GM23338 (cell line): ENCODE measurements around the gene FNDC3B. TPM values are rescaled to one million over a fixed set of nuclear protein-coding genes. Genes with fewer than 3 reads are reported as not detected.

ENCODE experiments used
- ATAC-seq: fragments of 200-7000 bp; cut with Tn5 transposase; 3 replicates; pipeline ENCODE4 v1.9.1; 2020
- DNase-seq: peaks from one replicate; pipeline ENCODE4 v3.0.0-alpha.2; 2015; ENCODE audit warnings: low spot score
- H2AFZ ChIP-seq: fragments of 200-600 bp; sonication (generic); 2 replicates; pipeline ENCODE4 v1.8.0; 2016; ENCODE audit warnings: antibody characterized with exemption, mild to moderate bottlenecking, moderate library complexity
- H3F3A ChIP-seq: fragments of 200-600 bp; sonication (generic); replicated peaks from 2 replicates; pipeline ENCODE4 v1.8.0; 2017; ENCODE audit warnings: antibody characterized with exemption, mixed run types, low read depth
- H3K27ac ChIP-seq: fragments of 200-600 bp; sonication (generic); 2 replicates; pipeline ENCODE4 v1.6.1; 2016; ENCODE audit warnings: low read depth
- H3K27me3 ChIP-seq: fragments of 200-600 bp; sonication (generic); 2 replicates; pipeline ENCODE4 v1.8.0; 2016; ENCODE audit warnings: mild to moderate bottlenecking, mixed run types, moderate library complexity; ENCODE audit not compliant: insufficient read depth
- H3K36me3 ChIP-seq: fragments of 200-600 bp; sonication (generic); 2 replicates; pipeline ENCODE4 v1.8.0; 2016; ENCODE audit warnings: mild to moderate bottlenecking; ENCODE audit not compliant: insufficient read depth
- H3K4me1 ChIP-seq: fragments of 200-600 bp; sonication (generic); 2 replicates; pipeline ENCODE4 v1.8.0; 2016; ENCODE audit warnings: mild to moderate bottlenecking, moderate library complexity; ENCODE audit not compliant: insufficient read depth
- H3K4me2 ChIP-seq: fragments of 200-600 bp; sonication (generic); 2 replicates; pipeline ENCODE4 v1.7.1; 2017; ENCODE audit warnings: mixed run types
- H3K4me3 ChIP-seq: fragments of 200-600 bp; sonication (generic); 2 replicates; pipeline ENCODE4 v1.6.1; 2016; ENCODE audit warnings: mixed run types
- H3K79me2 ChIP-seq: fragments of 200-600 bp; sonication (generic); replicated peaks from 2 replicates; pipeline ENCODE4 v1.8.0; 2017; ENCODE audit warnings: mild to moderate bottlenecking; ENCODE audit not compliant: insufficient read depth
- H3K9me2 ChIP-seq: fragments of 200-600 bp; sonication (generic); 2 replicates; pipeline ENCODE4 v1.8.0; 2017; ENCODE audit not compliant: insufficient read depth
- H4K20me1 ChIP-seq: fragments of 200-600 bp; sonication (generic); replicated peaks from 2 replicates; pipeline ENCODE4 v1.8.0; 2017; ENCODE audit warnings: mild to moderate bottlenecking; ENCODE audit not compliant: insufficient read depth
- H3K27ac Mint-ChIP-seq: 2 replicates; pipeline ENCODE4 v1.8.0; 2020; ENCODE audit warnings: inconsistent platforms, mild to moderate bottlenecking, moderate library complexity, mixed read lengths
- H3K27me3 Mint-ChIP-seq: 3 replicates; pipeline ENCODE4 v1.8.0; 2022; ENCODE audit warnings: low read depth, mild to moderate bottlenecking, moderate library complexity, mixed read lengths, inconsistent platforms; ENCODE audit not compliant: insufficient read depth, poor library complexity
- H3K36me3 Mint-ChIP-seq: 3 replicates; pipeline ENCODE4 v1.8.0; 2021; ENCODE audit warnings: low read depth, mild to moderate bottlenecking, inconsistent platforms, moderate library complexity, mixed read lengths
- H3K4me1 Mint-ChIP-seq: 3 replicates; pipeline ENCODE4 v1.8.0; 2020; ENCODE audit warnings: mild to moderate bottlenecking, inconsistent platforms, mixed read lengths
- H3K4me3 Mint-ChIP-seq: 3 replicates; pipeline ENCODE4 v1.8.0; 2021; ENCODE audit warnings: moderate library complexity, mild to moderate bottlenecking, inconsistent platforms, mixed read lengths
- H3K9me3 Mint-ChIP-seq: 3 replicates; pipeline ENCODE4 v1.8.0; 2020; ENCODE audit warnings: moderate library complexity, mild to moderate bottlenecking, inconsistent platforms, mixed read lengths
- CTCF ChIP-seq, 2 experiments: fragments of 200-600 bp in 1 of 2; sonication (generic) in 1 of 2; conservative IDR thresholded peaks; 2 replicates each; pipeline versions ENCODE4 v1.5.1 to v1.6.1; 2016 to 2017; ENCODE audit warnings: antibody characterized with exemption in 2 of 2, low read depth in 2 of 2, mild to moderate bottlenecking in 2 of 2, moderate library complexity in 1 of 2
- REST ChIP-seq: IDR thresholded peaks from one replicate; pipeline ENCODE4 v1.6.1; 2018; ENCODE audit warnings: antibody characterized with exemption; ENCODE audit not compliant: unreplicated experiment
- ZNF462 ChIP-seq: fragments of 250-450 bp; sonication (Bioruptor Pico); IDR thresholded peaks from 2 replicates; pipeline ENCODE4 v1.5.0; 2020; ENCODE audit warnings: mild to moderate bottlenecking, moderate library complexity
- polyA plus RNA-seq: library from polyadenylated mRNA; unstranded; fragments of >200 nt; fragmentation: Nextera tagmentation; extraction: Ambion mirVana; gene quantifications from 2 replicates; pipeline ENCODE4 v1.2.1, GENCODE V29; 2016
- total RNA-seq: library from RNA; depleted of rRNA; stranded (reverse); fragments of >200 nt; shearing (Covaris generic); gene quantifications from 2 replicates; pipeline ENCODE4 v1.2.3, GENCODE V29; 2014

FNDC3B gene
- total and polyA plus RNA-seq, 2 experiments from 2014 or later, result 19.1 to 55.4 TPM

GRCh38 chr3:172279974-172280373, 240.6 kb downstream of the FNDC3B start:
- Histone ChIP-seq H4K20me1 (no peaks in the 10 kb centered on the region), H3F3A (no peaks in the 10 kb centered on the region), H3K9me2 (no peaks in the 10 kb centered on the region), H3K4me2 (no peak overlapping the region), H3K27me3 (no peaks in the 10 kb centered on the region), H2AFZ (no peak overlapping the region), H3K27ac (no peak overlapping the region), H3K36me3 (no peaks in the 10 kb centered on the region), H3K79me2 (peaks cover 7% of the 10 kb centered on the region), H3K4me3 (no peak overlapping the region), H3K4me1 (peaks cover 4% of the 10 kb centered on the region; the same call in 1 of the 2 replicates)
- Mint-ChIP-seq H3K27me3 (no peaks in the 10 kb centered on the region), H3K27ac (peak overlapping the region; percentile 32; the same call in 1 of the 2 replicates), H3K9me3 (no peaks in the 10 kb centered on the region), H3K4me1 (peaks cover 12% of the 10 kb centered on the region; the same call in 2 of the 3 replicates), H3K4me3 (no peak overlapping the region; the same call in 2 of the 3 replicates), H3K36me3 (0 out of 3 replicates have a peak, but pooled peaks cover 3% of the 10 kb centered on the region)
- ATAC-seq, result no peak
- no peak for DNase-seq
- TF ChIP-seq REST (no peak), ZNF462 (CRISPR knock-in tag) (no peak), CTCF (conservative IDR thresholded peaks at IDR 0.05; ENCODE audit: low read depth in 2 of 2) (peak in 1 of 2 experiments; percentile 7; a peak in 1 of 4 replicates)
